Measurements from ENCODE around the gene RNASE9.
"Not testable (repeated sequence)": the region's sequence is repeated elsewhere in the genome, so short reads cannot be mapped to it uniquely, and the experiment has no call there.

DNA sequence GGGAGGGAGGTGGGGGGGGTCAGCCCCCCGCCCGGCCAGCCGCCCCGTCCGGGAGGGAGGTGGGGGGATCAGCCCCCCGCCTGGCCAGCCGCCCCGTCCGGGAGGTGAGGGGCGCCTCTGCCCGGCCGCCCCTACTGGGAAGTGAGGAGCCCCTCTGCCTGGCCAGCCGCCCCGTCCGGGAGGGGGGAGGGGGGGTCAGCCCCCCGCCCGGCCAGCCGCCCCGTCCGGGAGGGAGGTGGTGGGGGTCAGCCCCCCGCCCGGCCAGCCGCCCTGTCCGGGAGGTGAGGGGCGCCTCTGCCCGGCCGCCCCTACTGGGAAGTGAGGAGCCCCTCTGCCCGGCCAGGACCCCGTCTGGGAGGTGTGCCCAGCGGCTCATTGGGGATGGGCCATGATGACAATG is 54.1 kb downstream of the RNASE9 start:
- TF ChIP-seq POLR2A, CTCF (IDR thresholded peaks at IDR 0.05): not testable (repeated sequence)
